Pons (tissue), 1 donor: Measurements from ENCODE around the gene SPACA7.

Source experiments
- DNase-seq: peaks from one replicate; pipeline ENCODE4 v3.0.0-alpha.2; 2016; ENCODE audit warnings: low spot score

Gene SPACA7

GRCh38 chr13:112376050-112376681 is at the start of gene SPACA7:
Gene SPACA7 (plus strand): TSS chr13:112376355. CDS start chr13:112376386, 31 bp downstream.
- DNase-seq, result no peak

- no peak for DNase-seq
Observed at GRCh38 chr13:112326821-112327370, 49.3 kb upstream of the SPACA7 start.

GRCh38 chr13:112328936-112329335 is 47.2 kb upstream of the SPACA7 start:
- no peak for DNase-seq

GRCh38 chr13:112329376-112329775 is 46.8 kb upstream of the SPACA7 start:
- no peak for DNase-seq

GRCh38 chr13:112330066-112330465 is 46.1 kb upstream of the SPACA7 start:
- DNase-seq, result no peak

- no peak for DNase-seq
Observed at GRCh38 chr13:112330479-112331381, 45.4 kb upstream of the SPACA7 start.

- DNase-seq, result no peak
Observed at GRCh38 chr13:112331675-112332074, 44.5 kb upstream of the SPACA7 start.

- DNase-seq, result no peak
Observed at GRCh38 chr13:112332727-112333126, 43.4 kb upstream of the SPACA7 start.

- DNase-seq, result no peak
Observed at GRCh38 chr13:112333756-112334543, 42.2 kb upstream of the SPACA7 start.

GRCh38 chr13:112335135-112335534 is 41.0 kb upstream of the SPACA7 start:
- DNase-seq, result no peak

GRCh38 chr13:112341446-112341845 is 34.7 kb upstream of the SPACA7 start:
- DNase-seq, result no peak

- DNase-seq, result no peak
Observed at GRCh38 chr13:112341976-112342735, 34.0 kb upstream of the SPACA7 start.

- DNase-seq, result no peak
Observed at GRCh38 chr13:112342841-112343361, 33.3 kb upstream of the SPACA7 start.

- no peak for DNase-seq
Observed at GRCh38 chr13:112343591-112343990, 32.6 kb upstream of the SPACA7 start.

- no peak for DNase-seq
Observed at GRCh38 chr13:112345826-112346172, 30.4 kb upstream of the SPACA7 start.

- DNase-seq, result no peak
Observed at GRCh38 chr13:112346173-112346898, 29.8 kb upstream of the SPACA7 start.

GRCh38 chr13:112346899-112347229 is 29.3 kb upstream of the SPACA7 start:
- no peak for DNase-seq

GRCh38 chr13:112347986-112348385 is 28.2 kb upstream of the SPACA7 start:
- DNase-seq, result no peak

- DNase-seq, result no peak
Observed at GRCh38 chr13:112348642-112349345, 27.4 kb upstream of the SPACA7 start.

- no peak for DNase-seq
Observed at GRCh38 chr13:112349681-112350080, 26.5 kb upstream of the SPACA7 start.
